ENCODE data around the gene NOL8.
A peak's percentile ranks its signal among the peaks of the same experiment; 100 is the strongest.

Gene NOL8

GRCh38 chr9:92325269-92325990 is at the start of gene NOL8, which contains the start of gene CENPP:
TSS of gene NOL8 (minus strand) at chr9:92325350. CDS start at chr9:92324161, 1,189 bp downstream.
TSS of gene CENPP (plus strand) at chr9:92325953.
- peak; percentile 26 for DNase-seq

DNA sequence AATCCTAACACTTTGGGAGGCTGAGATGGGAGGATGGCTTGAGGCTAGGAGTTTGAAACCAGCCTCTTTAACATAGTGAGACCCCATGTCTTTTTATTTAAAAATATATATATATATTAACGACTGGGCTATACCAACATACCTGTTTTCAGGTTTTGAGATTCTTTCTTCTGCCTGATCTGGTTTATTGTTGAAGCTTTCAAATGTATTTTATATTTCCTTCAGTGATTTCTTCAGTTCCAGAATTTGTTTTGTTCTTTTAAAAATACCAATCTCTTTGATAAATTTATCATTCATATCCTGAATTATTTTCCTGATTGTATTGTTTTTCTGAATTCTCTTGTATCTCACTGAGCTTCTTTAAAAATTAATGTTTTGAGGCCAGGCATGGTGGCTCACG is 48.0 kb upstream of the NOL8 start:
- no peak for DNase-seq

DNA sequence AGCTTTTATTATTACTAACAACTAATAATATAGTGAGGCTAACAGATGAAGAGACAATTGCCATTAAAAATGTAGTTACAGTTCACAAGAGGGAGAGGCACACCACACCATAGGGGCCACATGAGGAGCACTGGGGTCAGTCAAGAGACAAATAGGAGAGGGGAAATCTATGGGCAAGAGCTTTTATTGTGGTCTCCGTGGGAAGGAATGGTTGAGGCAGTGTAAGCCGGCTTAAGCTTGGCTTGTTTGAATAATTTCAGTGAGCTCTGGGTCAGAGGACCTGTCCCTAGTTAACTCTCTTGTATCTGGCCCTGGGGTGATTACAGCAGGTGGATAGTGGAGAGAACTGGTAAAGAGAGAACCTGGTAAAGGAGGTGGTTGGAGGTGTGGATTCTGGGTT is 43.9 kb upstream of the NOL8 start:
- DNase-seq: no peak

DNA sequence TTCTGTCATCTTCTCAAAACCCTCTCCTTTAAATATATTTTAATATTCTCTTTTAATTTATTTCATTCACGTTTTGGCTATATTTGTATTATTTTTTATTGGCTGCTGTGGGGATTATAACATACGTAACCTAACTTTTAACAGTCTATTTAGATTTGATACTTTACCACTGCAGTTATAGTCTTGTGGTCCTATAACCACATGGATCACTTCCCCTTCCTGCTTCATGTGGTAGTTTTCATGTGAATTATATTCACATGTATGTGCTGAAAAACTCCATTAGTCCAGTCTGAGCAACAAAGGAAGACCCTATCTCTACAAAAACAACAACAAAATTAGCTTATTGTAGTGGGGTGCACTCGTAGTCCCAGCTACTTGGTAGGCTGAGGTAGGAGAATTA is 34.9 kb upstream of the NOL8 start:
- no peak for DNase-seq

- DNase-seq: no peak
These were observed 34.3 kb upstream of the NOL8 start for GRCh38 chr9:92359394-92359995.

- DNase-seq: no peak
These were observed 27.9 kb upstream of the NOL8 start for GRCh38 chr9:92353051-92353450.

DNA sequence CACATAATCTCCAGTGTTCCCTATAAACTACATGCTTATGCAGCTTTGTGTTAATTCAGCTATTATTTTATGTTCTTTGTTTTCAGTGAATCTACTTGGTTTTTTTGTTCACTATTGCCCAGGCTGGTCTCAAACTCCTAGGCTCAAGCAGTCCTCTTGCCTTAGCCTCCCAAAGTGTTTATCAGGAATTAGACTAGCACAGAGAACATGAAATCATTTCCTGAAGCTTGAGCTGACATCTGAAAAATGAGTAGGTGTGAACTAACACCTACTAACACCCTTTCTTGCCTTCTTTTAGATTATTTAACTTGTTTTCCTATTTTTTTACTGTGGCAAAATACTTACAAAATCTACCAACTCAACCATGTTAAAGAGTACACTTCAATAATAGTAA is 25.6 kb upstream of the NOL8 start:
- no peak for DNase-seq

DNA sequence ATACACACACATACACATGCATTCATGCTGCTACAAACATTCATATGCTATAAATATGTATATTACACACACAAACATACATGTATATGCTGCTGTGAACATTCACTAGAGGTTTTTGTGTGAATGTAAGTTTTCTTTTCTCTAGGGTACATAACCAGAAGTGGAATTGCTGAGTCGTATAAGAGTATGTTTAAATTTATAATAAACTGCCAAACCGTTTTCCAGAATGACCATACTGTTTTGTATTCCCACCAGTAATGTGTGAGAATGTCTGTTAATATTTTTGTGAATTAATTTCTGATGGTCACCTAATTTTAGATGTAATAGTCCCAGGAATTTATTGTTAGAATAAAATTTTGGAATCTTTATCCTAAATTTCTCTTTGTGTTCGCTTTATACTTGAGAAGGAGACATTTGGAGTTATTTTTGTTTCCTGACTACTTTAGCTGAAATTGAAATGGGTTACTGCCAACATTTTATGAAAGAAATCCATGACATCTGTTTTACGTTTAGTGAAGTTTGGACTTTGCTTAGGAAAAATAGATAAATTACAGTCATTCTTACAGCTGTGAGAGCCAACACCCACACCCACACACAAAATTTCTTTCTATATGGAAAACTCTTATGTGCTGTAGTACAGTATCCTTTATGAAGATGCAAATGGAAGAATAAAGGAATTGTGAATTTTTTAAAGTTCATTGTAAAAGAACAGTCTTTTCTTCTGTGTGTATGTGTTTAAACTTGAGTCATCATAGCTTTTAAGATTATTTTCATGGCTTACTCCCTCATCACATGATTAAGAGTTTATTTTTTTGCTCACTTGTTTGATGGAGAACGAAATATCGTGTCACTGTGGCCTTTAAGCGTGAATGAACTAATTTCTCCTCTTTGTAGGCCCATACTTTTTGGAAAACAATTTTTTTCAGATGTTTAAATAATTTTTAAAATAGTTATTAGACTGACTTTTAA is 24.9 kb upstream of the NOL8 start:
- DNase-seq: no peak

DNA sequence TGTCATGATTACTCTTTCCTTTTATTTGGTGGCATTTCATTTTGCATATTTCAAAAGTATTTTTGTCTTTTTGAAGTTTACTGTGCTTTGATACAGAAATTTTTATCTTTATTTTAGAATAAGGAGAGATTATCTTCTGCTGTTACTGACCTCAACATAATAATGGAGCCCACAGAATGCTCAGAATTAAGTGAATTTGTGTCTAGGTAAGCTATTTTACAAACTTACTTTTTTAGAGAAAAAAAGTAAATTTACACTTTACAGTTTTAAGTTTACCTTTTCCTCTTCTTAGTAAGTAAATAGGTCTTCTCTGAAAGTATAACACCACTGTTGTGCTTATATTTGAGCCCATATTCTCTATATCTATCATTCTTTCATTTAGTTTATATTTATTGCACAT is 20.4 kb upstream of the NOL8 start:
- no peak for DNase-seq

DNA sequence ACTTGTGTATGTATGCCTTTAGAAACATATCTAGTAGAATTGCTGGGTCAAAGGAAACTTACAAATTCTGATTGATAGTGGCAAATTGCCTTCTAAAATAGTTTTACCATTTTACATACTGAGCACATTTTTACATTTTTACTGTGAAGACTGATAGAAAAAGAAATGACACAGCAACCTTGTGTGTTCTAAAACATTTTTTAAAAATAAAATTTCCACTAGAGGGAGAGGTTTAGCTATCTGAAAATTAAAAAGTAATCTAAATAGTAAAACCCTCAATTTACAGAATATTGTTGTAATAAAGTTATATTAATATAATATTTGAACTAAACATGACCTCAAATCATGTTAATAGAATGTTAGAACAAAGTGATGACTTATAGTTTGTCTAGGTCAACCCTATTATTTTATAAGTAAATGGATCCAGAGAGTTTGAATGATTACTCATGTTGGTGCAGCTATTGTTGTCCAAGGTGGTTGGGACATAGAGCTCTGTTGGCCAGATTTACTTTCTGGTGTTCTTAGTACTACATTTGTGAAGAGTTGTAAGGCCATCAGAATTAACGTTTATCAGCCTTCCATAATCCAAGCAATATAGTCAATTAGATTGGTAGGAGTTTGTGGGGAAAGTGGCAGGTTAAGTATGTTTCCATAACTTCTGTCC is 17.8 kb upstream of the NOL8 start:
- no peak for DNase-seq

DNA sequence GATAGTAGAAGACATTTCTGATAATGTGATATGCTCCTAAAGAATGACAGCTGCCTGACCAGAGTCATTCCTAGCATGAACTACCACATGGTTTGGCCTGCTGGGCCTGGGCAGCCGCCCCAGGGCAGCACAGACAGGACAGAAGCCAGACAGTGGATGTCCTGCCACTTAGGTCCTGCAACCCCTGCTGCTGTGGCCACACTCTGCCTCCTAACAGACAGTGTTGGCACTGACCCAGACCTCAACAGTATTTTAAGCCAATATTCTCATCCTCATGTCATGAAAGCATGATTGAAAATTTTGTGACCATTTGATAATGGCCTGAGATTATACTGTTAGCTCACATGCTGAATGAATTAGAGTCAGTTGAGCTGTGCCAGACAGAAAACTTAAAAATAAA is 16.4 kb upstream of the NOL8 start:
- DNase-seq: no peak

- DNase-seq: no peak
These were observed 8.1 kb upstream of the NOL8 start for GRCh38 chr9:92333282-92333634.

- DNase-seq: no peak
These were observed 7.6 kb upstream of the NOL8 start for GRCh38 chr9:92332577-92333281.

DNA sequence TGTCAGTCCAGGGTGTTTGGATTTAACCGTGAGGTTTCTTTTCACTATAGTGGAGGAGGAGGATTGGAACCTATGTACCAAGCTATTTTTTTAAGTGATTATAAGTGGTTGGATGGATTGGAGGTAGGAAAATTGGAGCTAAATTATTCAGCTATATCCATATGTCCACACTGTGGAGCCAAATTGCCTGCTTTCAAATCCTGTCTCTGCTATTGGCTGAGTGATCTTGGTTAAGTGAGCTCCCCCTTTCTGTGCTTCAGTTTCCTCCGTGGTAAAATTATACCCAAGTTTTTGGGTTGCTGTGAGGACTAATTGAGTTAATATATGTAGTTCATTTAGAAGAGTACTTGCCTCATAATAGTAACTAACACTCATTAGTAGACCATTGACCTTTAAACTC is 3.1 kb upstream of the NOL8 start:
- DNase-seq: no peak

GRCh38 chr9:92327283-92327850 is 2.2 kb upstream of the NOL8 start:
- DNase-seq: no peak

- DNase-seq: no peak
These were observed 896 bp upstream of the NOL8 start for GRCh38 chr9:92325991-92326500.

GRCh38 chr9:92324889-92325268 is 271 bp downstream of the NOL8 start:
- DNase-seq: no peak

DNA sequence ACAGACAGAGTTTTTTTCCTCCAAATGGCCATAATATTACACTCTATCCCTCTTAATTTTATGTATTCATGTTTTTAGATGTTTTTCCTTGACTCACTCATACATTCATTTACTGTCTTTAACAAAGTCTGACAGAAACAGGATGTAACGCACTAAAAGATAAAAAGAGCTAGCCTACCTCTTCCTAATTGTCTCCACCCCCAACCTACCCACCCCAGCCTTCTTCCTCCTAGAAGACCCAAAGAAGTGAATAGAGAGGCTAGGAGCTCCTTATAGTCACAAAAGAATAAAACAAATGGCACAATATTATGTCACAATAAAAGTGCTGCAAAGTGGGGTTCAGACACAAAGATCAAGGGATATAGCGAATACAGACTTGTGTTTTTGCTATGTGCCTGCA is 719 bp downstream of the NOL8 start:
- no peak for DNase-seq

- no peak for DNase-seq
These were observed 9.7 kb downstream of the NOL8 start for GRCh38 chr9:92315456-92315855.

GRCh38 chr9:92313624-92314012 is 11.5 kb downstream of the NOL8 start:
- DNase-seq: no peak

GRCh38 chr9:92312887-92313623 is 12.1 kb downstream of the NOL8 start:
- no peak for DNase-seq

Measured in DMS79 (cell line).